MCF 10A (cell line): ENCODE measurements around the gene HS3ST1. TPM values are rescaled to one million over a fixed set of nuclear protein-coding genes. Genes with fewer than 3 reads are reported as not detected.

Experiments used
- BruUV-seq: library from RNA; stranded (reverse); fragments of 400-500 nt; replicated peaks from 2 replicates; lab custom pipeline; 2021; lab: Mats Ljungman, UMichigan
- CTCF ChIA-PET: fragments of 300-600 bp; sonication (Branson Sonifier 250); formaldehyde crosslinking; extraction: SDS; loops from one replicate; lab custom pipeline; 2021; ENCODE audit warnings: antibody characterized with exemption, inconsistent platforms; lab: Yijun Ruan, JAX
- POLR2A ChIA-PET: fragments of 300-600, 350-650 bp; sonication (Branson Sonifier 250); formaldehyde crosslinking; extraction: SDS; loops from one replicate; lab custom pipeline; 2020; ENCODE audit warnings: antibody characterized with exemption, inconsistent platforms; lab: Yijun Ruan, JAX
- DNase-seq: peaks from one replicate; pipeline ENCODE4 v3.0.0-alpha.2; 2018; ENCODE audit not compliant: unreplicated experiment
- H3K27ac Mint-ChIP-seq: one replicate; pipeline ENCODE4 v1.8.0; 2022; ENCODE audit warnings: mild to moderate bottlenecking, low read depth, mixed read lengths; ENCODE audit not compliant: unreplicated experiment
- H3K27me3 Mint-ChIP-seq: one replicate; pipeline ENCODE4 v1.8.0; 2022; ENCODE audit warnings: mixed read lengths; ENCODE audit not compliant: insufficient read depth, unreplicated experiment
- H3K36me3 Mint-ChIP-seq: one replicate; pipeline ENCODE4 v1.8.0; 2022; ENCODE audit warnings: mild to moderate bottlenecking, moderate library complexity, mixed read lengths; ENCODE audit not compliant: insufficient read depth, unreplicated experiment
- H3K4me1 Mint-ChIP-seq: one replicate; pipeline ENCODE4 v1.8.0; 2022; ENCODE audit warnings: mixed read lengths; ENCODE audit not compliant: insufficient read depth, unreplicated experiment
- H3K4me3 Mint-ChIP-seq: one replicate; pipeline ENCODE4 v1.8.0; 2022; ENCODE audit warnings: mild to moderate bottlenecking, moderate library complexity, mixed read lengths; ENCODE audit not compliant: unreplicated experiment
- H3K9me3 Mint-ChIP-seq: one replicate; pipeline ENCODE4 v1.8.0; 2022; ENCODE audit warnings: mixed read lengths; ENCODE audit not compliant: unreplicated experiment
- intact Hi-C: fragments of 100-400 bp; cut with micrococcal nuclease; formaldehyde crosslinking; loops from 2 replicates; pipeline ENCODE4 v1.14.1; 2022
- total RNA-seq: library from RNA; stranded (reverse); gene quantifications from 2 replicates; pipeline ENCODE4 v1.2.3, GENCODE V29; 2022
- TF ChIP-seq, protein P1 (sequence below): fragments of 200-600 bp; IDR thresholded peaks from one replicate; pipeline ENCODE4 v1.8.0; 2022; ENCODE audit warnings: antibody characterized with exemption, mild to moderate bottlenecking; ENCODE audit not compliant: unreplicated experiment

The HS3ST1 gene
- total RNA-seq, 1 experiment from 2014 or later = 0.21 TPM

- no peak overlapping the region for H3K27ac Mint-ChIP-seq
- H3K4me3 Mint-ChIP-seq = no peak overlapping the region
- ChIA-PET CTCF (interaction anchor here (0.7 kb wide), 1 partner anchor 834 kb away, joined by 3 read pairs; no protein-coding TSS in a partner anchor), POLR2A (interaction anchor here (0.5 kb wide), 1 partner anchor 740 kb away, joined by 3 read pairs; no protein-coding TSS in a partner anchor)
- H3K4me1 Mint-ChIP-seq = no peaks in the 10 kb centered on the region
- TF ChIP-seq, protein P1, sequence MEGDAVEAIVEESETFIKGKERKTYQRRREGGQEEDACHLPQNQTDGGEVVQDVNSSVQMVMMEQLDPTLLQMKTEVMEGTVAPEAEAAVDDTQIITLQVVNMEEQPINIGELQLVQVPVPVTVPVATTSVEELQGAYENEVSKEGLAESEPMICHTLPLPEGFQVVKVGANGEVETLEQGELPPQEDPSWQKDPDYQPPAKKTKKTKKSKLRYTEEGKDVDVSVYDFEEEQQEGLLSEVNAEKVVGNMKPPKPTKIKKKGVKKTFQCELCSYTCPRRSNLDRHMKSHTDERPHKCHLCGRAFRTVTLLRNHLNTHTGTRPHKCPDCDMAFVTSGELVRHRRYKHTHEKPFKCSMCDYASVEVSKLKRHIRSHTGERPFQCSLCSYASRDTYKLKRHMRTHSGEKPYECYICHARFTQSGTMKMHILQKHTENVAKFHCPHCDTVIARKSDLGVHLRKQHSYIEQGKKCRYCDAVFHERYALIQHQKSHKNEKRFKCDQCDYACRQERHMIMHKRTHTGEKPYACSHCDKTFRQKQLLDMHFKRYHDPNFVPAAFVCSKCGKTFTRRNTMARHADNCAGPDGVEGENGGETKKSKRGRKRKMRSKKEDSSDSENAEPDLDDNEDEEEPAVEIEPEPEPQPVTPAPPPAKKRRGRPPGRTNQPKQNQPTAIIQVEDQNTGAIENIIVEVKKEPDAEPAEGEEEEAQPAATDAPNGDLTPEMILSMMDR = no peak
- no peak for DNase-seq
- no TSS peak for BruUV-seq
- H3K27me3 Mint-ChIP-seq = no peaks in the 10 kb centered on the region
- H3K36me3 Mint-ChIP-seq = no peaks in the 10 kb centered on the region
- intact Hi-C loops = no loop called here
- H3K9me3 Mint-ChIP-seq = no peaks in the 10 kb centered on the region
These were observed 12.0 kb downstream of the HS3ST1 start for GRCh38 chr4:11416767-11417113.

DNA sequence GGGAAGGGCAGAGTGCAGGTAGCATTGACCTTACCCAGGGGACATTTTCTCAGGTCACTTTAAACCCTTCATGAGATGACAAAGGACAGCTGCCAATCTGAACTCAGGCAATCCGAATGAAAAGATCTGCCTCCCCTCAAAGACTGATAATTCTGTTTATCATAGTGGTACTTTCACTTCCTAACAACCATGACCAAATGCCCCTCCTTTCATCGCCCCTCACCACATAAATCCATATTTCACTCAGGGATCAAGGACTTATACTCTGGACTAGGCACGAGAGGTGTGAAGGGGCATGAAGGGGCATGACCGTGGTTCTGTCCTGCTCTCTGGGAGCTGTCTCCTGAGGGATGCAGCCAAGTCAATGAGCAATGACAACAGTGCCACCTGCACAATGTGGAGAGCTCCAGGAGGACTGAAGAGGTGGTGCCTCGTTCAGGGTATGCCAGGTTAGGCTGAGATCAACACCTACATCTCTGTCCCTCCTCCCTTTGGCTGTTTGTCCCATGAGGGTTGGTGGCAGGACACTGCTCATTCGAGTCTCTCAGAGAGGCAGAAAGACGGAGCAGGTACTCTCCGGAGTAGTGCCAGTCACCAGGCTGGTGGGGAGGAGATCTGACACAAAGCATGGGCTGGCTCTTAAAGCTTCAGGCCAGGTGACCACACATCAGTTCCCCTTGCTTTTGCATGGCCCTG lies 12.5 kb downstream of the HS3ST1 start:
- Mint-ChIP-seq H3K27ac (no peak overlapping the region), H3K36me3 (no peaks in the 10 kb centered on the region), H3K4me3 (no peak overlapping the region), H3K9me3 (no peaks in the 10 kb centered on the region), H3K4me1 (no peaks in the 10 kb centered on the region), H3K27me3 (no peaks in the 10 kb centered on the region)
- intact Hi-C loops = no loop called here
- no peak for DNase-seq
- TF ChIP-seq, protein P1 = no peak
- no TSS peak for BruUV-seq
- CTCF ChIA-PET = interaction anchor here (1.0 kb wide), 1 partner anchor 8 kb away, joined by 3 read pairs; no protein-coding TSS in a partner anchor
- POLR2A ChIA-PET = interaction anchor here (0.5 kb wide), 1 partner anchor 740 kb away, joined by 3 read pairs; no protein-coding TSS in a partner anchor

GRCh38 chr4:11415409-11416070 lies 13.2 kb downstream of the HS3ST1 start:
- POLR2A ChIA-PET = interaction anchor here (0.7 kb wide), 1 partner anchor 333 kb away, joined by 3 read pairs; no protein-coding TSS in a partner anchor
- no peaks in the 10 kb centered on the region for H3K4me1 Mint-ChIP-seq
- DNase-seq = no peak
- no TSS peak for BruUV-seq
- no peak overlapping the region for H3K4me3 Mint-ChIP-seq
- intact Hi-C loops = no loop called here
- H3K36me3 Mint-ChIP-seq = no peaks in the 10 kb centered on the region
- no peaks in the 10 kb centered on the region for H3K27me3 Mint-ChIP-seq
- no peak overlapping the region for H3K27ac Mint-ChIP-seq
- TF ChIP-seq, protein P1 = no peak
- H3K9me3 Mint-ChIP-seq = no peaks in the 10 kb centered on the region
- CTCF ChIA-PET = interaction anchor here (0.6 to 1.0 kb wide), 3 partner anchors 8 to 252 kb away, joined by 3 to 5 read pairs (median 3); no protein-coding TSS in a partner anchor

- TF ChIP-seq, protein P1 = no peak
- Mint-ChIP-seq H3K27me3 (no peaks in the 10 kb centered on the region), H3K4me1 (no peaks in the 10 kb centered on the region), H3K9me3 (no peaks in the 10 kb centered on the region), H3K27ac (no peak overlapping the region), H3K4me3 (no peak overlapping the region), H3K36me3 (no peaks in the 10 kb centered on the region)
- ChIA-PET CTCF (no interaction called here), POLR2A (no interaction called here)
- intact Hi-C loops = no loop called here
- no TSS peak for BruUV-seq
- DNase-seq = no peak
These were observed 16.5 kb downstream of the HS3ST1 start for GRCh38 chr4:11412211-11412610.
